HG03460 (cell line): ENCODE measurements around the gene ZNHIT3.

ENCODE experiments used
- ATAC-seq: cut with Tn5 transposase; IDR thresholded peaks from one replicate; pipeline ENCODE4 v1.9.1; 2021; ENCODE audit not compliant: unreplicated experiment

ZNHIT3 gene

GRCh38 chr17:36545077-36545464, 58.6 kb downstream of the ZNHIT3 start:
- peak; percentile 44 for ATAC-seq
